ENCODE measurements around the gene CDH12.
"Not testable (repeated sequence)": the region's sequence is repeated elsewhere in the genome, so short reads cannot be mapped to it uniquely, and the experiment has no call there.

Gene CDH12

DNA sequence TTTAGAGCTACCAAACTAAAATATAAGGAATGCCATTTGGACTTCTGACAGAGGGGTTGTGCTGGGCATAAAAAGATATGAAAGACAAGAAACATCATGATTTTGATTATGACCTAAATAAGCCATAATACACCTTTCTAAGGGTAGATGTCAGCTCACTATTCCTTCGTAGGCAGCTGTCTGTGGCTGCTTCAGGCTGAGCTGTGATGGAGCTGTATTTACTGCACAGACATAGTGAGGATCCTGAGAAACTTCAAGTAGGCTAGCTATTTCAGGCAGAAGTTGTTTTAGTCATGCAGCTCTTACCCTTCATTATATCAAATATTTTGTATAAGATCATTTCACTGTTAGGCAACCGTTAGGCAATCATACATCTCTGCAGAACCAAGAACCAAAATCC lies 511.7 kb downstream of the CDH12 start:
- no peaks in the 10 kb centered on the region for H3K79me2 ChIP-seq (ENCODE audit: insufficient read depth, low read length)
- no peaks in the 10 kb centered on the region for H3K9me3 ChIP-seq (ENCODE audit: low read length)
- no peak for TF ChIP-seq CTCF (IDR thresholded peaks at IDR 0.05; ENCODE audit: low read length)
- no peak for TF ChIP-seq EZH2 (IDR thresholded peaks at IDR 0.05; ENCODE audit: borderline replicate concordance, low read length)
- no peaks in the 10 kb centered on the region for H3K9me2 ChIP-seq (ENCODE audit: low read depth, low read length)
- no peak overlapping the region for H2AFZ ChIP-seq (ENCODE audit: low read length)
- H3K4me2 ChIP-seq (ENCODE audit: low read length): no peak overlapping the region
- no peaks in the 10 kb centered on the region for H4K20me1 ChIP-seq (ENCODE audit: insufficient read depth, low read length)
- H3K4me3 ChIP-seq (ENCODE audit: low read depth, low read length, poor library complexity, severe bottlenecking): no peak overlapping the region
- H3K27me3 ChIP-seq (ENCODE audit: insufficient read depth, low read length): no peaks in the 10 kb centered on the region
- no peak overlapping the region for H3K9ac ChIP-seq (ENCODE audit: low read length)
- H3K36me3 ChIP-seq (ENCODE audit: insufficient read depth, low read length): no peaks in the 10 kb centered on the region
- H3K27ac ChIP-seq (ENCODE audit: low read depth, low read length, poor library complexity, severe bottlenecking): no peak overlapping the region
- no peaks in the 10 kb centered on the region for H3F3A ChIP-seq (ENCODE audit: insufficient read depth, low read length)
- H3K4me1 ChIP-seq (ENCODE audit: insufficient read depth, low read length, severe bottlenecking): no peaks in the 10 kb centered on the region

DNA sequence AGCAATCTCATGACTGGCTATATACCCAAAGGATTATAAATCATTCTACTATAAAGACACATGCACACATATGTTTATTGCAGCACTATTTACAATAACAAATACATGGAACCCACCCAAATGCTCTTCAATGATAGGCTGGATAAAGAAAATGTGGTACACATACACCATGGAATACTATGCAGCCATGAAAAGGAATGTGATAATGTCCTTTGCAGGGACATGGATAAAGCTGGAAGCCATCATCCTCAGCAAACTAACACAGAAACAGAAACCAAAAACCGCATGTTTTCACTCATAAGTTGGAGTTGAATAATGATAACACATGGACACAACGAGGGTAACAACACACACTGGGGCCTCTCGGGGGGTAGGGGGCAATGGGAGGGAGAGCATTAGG lies 520.2 kb downstream of the CDH12 start:
- H3K9ac ChIP-seq (ENCODE audit: low read length); H4K20me1 ChIP-seq (ENCODE audit: insufficient read depth, low read length); H3K4me1 ChIP-seq (ENCODE audit: insufficient read depth, low read length, severe bottlenecking); H3F3A ChIP-seq (ENCODE audit: insufficient read depth, low read length); H3K27me3 ChIP-seq (ENCODE audit: insufficient read depth, low read length); H2AFZ ChIP-seq (ENCODE audit: low read length); H3K9me3 ChIP-seq (ENCODE audit: low read length); H3K9me2 ChIP-seq (ENCODE audit: low read depth, low read length); H3K4me2 ChIP-seq (ENCODE audit: low read length); H3K36me3 ChIP-seq (ENCODE audit: insufficient read depth, low read length); H3K4me3 ChIP-seq (ENCODE audit: low read depth, low read length, poor library complexity, severe bottlenecking); H3K27ac ChIP-seq (ENCODE audit: low read depth, low read length, poor library complexity, severe bottlenecking); H3K79me2 ChIP-seq (ENCODE audit: insufficient read depth, low read length): not testable (repeated sequence)

DNA sequence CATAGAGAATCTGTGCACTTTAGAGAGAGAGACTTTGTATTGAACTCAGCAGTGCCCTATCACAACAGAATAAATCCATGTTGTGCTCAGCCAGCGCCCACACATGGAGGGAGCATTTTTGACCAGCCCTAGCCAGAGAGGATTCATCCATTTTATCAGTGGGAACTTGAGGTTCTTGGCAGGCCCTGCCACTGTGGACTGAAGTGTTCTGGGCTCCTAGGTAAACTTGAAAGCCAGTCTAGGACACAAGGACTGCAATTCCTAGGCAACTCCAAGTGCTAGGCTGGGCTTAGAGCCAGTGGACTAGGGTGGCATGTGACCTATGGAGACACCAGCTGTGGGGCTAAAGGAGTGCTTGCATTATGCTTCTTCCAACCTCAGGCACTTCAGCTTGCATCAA lies 523.5 kb downstream of the CDH12 start:
- H4K20me1 ChIP-seq (ENCODE audit: insufficient read depth, low read length): no peaks in the 10 kb centered on the region
- no peaks in the 10 kb centered on the region for H3K4me1 ChIP-seq (ENCODE audit: insufficient read depth, low read length, severe bottlenecking)
- no peaks in the 10 kb centered on the region for H3F3A ChIP-seq (ENCODE audit: insufficient read depth, low read length)
- no peaks in the 10 kb centered on the region for H3K9me3 ChIP-seq (ENCODE audit: low read length)
- H3K79me2 ChIP-seq (ENCODE audit: insufficient read depth, low read length): no peaks in the 10 kb centered on the region
- TF ChIP-seq CTCF (IDR thresholded peaks at IDR 0.05; ENCODE audit: low read length) (no peak), EZH2 (IDR thresholded peaks at IDR 0.05; ENCODE audit: borderline replicate concordance, low read length) (no peak)
- H3K4me3 ChIP-seq (ENCODE audit: low read depth, low read length, poor library complexity, severe bottlenecking): no peak overlapping the region
- no peaks in the 10 kb centered on the region for H3K9me2 ChIP-seq (ENCODE audit: low read depth, low read length)
- no peak overlapping the region for H2AFZ ChIP-seq (ENCODE audit: low read length)
- H3K27ac ChIP-seq (ENCODE audit: low read depth, low read length, poor library complexity, severe bottlenecking): no peak overlapping the region
- no peaks in the 10 kb centered on the region for H3K36me3 ChIP-seq (ENCODE audit: insufficient read depth, low read length)
- no peak overlapping the region for H3K4me2 ChIP-seq (ENCODE audit: low read length)
- H3K9ac ChIP-seq (ENCODE audit: low read length): no peak overlapping the region
- H3K27me3 ChIP-seq (ENCODE audit: insufficient read depth, low read length): no peaks in the 10 kb centered on the region

DNA sequence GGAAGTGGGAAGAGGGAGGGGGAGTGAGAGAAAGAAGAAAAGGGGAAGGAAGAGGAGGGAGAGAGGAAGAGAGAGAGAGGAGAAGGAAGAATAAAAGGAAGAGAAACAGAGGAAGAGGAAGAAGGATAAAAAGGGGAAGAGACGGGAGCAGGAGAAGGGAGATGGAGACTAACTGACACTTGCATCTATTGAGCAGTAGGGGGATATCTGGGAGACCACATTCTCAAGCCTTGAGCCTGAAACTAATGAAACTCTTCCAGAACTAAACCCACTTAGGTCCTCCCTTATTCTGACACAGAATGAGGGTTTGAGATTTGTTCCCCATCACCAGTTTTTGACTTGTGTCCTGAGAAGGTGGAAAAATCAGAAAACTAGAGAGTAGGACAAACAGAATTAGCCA lies 533.3 kb downstream of the CDH12 start:
- Histone ChIP-seq H3K4me2 (ENCODE audit: low read length) (no peak overlapping the region), H3K9ac (ENCODE audit: low read length) (no peak overlapping the region), H3F3A (ENCODE audit: insufficient read depth, low read length) (no peaks in the 10 kb centered on the region), H3K9me2 (ENCODE audit: low read depth, low read length) (no peaks in the 10 kb centered on the region), H4K20me1 (ENCODE audit: insufficient read depth, low read length) (no peaks in the 10 kb centered on the region), H3K27ac (ENCODE audit: low read depth, low read length, poor library complexity, severe bottlenecking) (no peak overlapping the region), H3K79me2 (ENCODE audit: insufficient read depth, low read length) (no peaks in the 10 kb centered on the region), H2AFZ (ENCODE audit: low read length) (no peak overlapping the region), H3K4me1 (ENCODE audit: insufficient read depth, low read length, severe bottlenecking) (no peaks in the 10 kb centered on the region), H3K27me3 (ENCODE audit: insufficient read depth, low read length) (no peaks in the 10 kb centered on the region), H3K9me3 (ENCODE audit: low read length) (no peaks in the 10 kb centered on the region), H3K4me3 (ENCODE audit: low read depth, low read length, poor library complexity, severe bottlenecking) (no peak overlapping the region), H3K36me3 (ENCODE audit: insufficient read depth, low read length) (no peaks in the 10 kb centered on the region)
- no peak for TF ChIP-seq EZH2 (IDR thresholded peaks at IDR 0.05; ENCODE audit: borderline replicate concordance, low read length)
- TF ChIP-seq CTCF (IDR thresholded peaks at IDR 0.05; ENCODE audit: low read length): no peak

Measured in OCI-LY1 (cell line).